GM15510 (cell line): ENCODE data around the gene PUDP.

Experiments used
- POLR2A ChIP-seq: IDR thresholded peaks from 3 replicates; pipeline ENCODE4 v1.6.1; 2011; ENCODE audit warnings: borderline replicate concordance; ENCODE audit not compliant: insufficient read length; ENCODE audit errors: extremely low read depth

PUDP gene

GRCh38 chrX:7052541-7052940, 95.4 kb downstream of the PUDP start:
- no peak for TF ChIP-seq POLR2A

- TF ChIP-seq POLR2A, result no peak
These were observed 97.7 kb downstream of the PUDP start for GRCh38 chrX:7050271-7050670.

- no peak for TF ChIP-seq POLR2A
These were observed 100.0 kb downstream of the PUDP start for GRCh38 chrX:7047951-7048350.

GRCh38 chrX:7045238-7045955, 102.6 kb downstream of the PUDP start:
- no peak for TF ChIP-seq POLR2A

GRCh38 chrX:7028246-7028645, 119.7 kb downstream of the PUDP start:
- TF ChIP-seq POLR2A, result no peak

GRCh38 chrX:7027071-7027470, 120.9 kb downstream of the PUDP start:
- no peak for TF ChIP-seq POLR2A

GRCh38 chrX:7025471-7025870, 122.5 kb downstream of the PUDP start:
- TF ChIP-seq POLR2A, result no peak

GRCh38 chrX:7024850-7025249, 123.1 kb downstream of the PUDP start:
- no peak for TF ChIP-seq POLR2A

GRCh38 chrX:7021991-7022390, 126.0 kb downstream of the PUDP start:
- no peak for TF ChIP-seq POLR2A

GRCh38 chrX:7019555-7019954, 128.4 kb downstream of the PUDP start:
- no peak for TF ChIP-seq POLR2A
